H1 (cell line): ENCODE results near the gene RIGI. TPM values are rescaled to one million over a fixed set of nuclear protein-coding genes. Genes with fewer than 3 reads are reported as not detected.

Source experiments
- ASH2L ChIP-seq: fragments of 200-600, 300-600 bp; sonication (generic); IDR thresholded peaks from one replicate; pipeline ENCODE4 v1.7.1; 2017; ENCODE audit warnings: low read length
- BRCA1 ChIP-seq: IDR thresholded peaks from 2 replicates; pipeline ENCODE4 v1.6.1; 2012; ENCODE audit warnings: low read depth, low read length, improper control_type of control experiment
- CHD2 ChIP-seq: IDR thresholded peaks from 2 replicates; pipeline ENCODE4 v1.6.1; 2012; ENCODE audit warnings: low read length, improper control_type of control experiment
- CHD7 ChIP-seq: fragments of 300-600 bp; sonication (generic); IDR thresholded peaks from 2 replicates; pipeline ENCODE4 v1.7.1; 2012; ENCODE audit warnings: low read length, moderate library complexity, mild to moderate bottlenecking, inconsistent platforms; ENCODE audit not compliant: insufficient replicate concordance
- KDM1A ChIP-seq: fragments of 200-600, 300-600 bp; sonication (generic); IDR thresholded peaks from 2 replicates; pipeline ENCODE4 v1.7.1; 2016; ENCODE audit warnings: mild to moderate bottlenecking, low read length, borderline replicate concordance
- POU5F1 ChIP-seq: IDR thresholded peaks from 2 replicates; pipeline ENCODE4 v1.6.1; 2011; ENCODE audit warnings: low read depth, mild to moderate bottlenecking, low read length, moderate library complexity
- RAD21 ChIP-seq, 2 experiments: IDR thresholded peaks in 1 of 2; conservative IDR thresholded peaks in 1 of 2; 2 replicates each; pipeline ENCODE4 v1.6.1; 2011; ENCODE audit warnings: low read depth in 2 of 2, low read length in 2 of 2, improper control_type of control experiment in 1 of 2, inconsistent platforms in 1 of 2, mild to moderate bottlenecking in 1 of 2, moderate library complexity in 1 of 2
- RXRA ChIP-seq: IDR thresholded peaks from 2 replicates; pipeline ENCODE4 v1.6.1; 2011; ENCODE audit warnings: low read depth, mild to moderate bottlenecking, low read length, moderate library complexity; ENCODE audit not compliant: insufficient read depth
- polyA plus RNA-seq, 7 experiments: library from polyadenylated mRNA; depleted of rRNA in 3 of 7; stranded (reverse) in 5 of 7; unstranded in 2 of 7; fragments of >200 nt in 5 of 7; fragments of 200-250 nt in 2 of 7; gene quantifications; 1 replicate in 5 of 7; 2 replicates in 1 of 7; 4 replicates in 1 of 7; pipeline versions ENCODE4 v1.2.1 to v1.2.3, GENCODE V29; 2011 to 2013; ENCODE audit warnings: missing spikeins in 2 of 7, mixed read lengths in 2 of 7
- total RNA-seq: library from RNA; stranded (reverse); fragmentation: NEBNext Ultra II Directional; extraction: Animal tissue kit (Norgen Biotek cat#: 25700); gene quantifications from 2 replicates; pipeline ENCODE4 v1.2.1, GENCODE V29; 2021
- TF ChIP-seq, protein P1 (sequence below): IDR thresholded peaks from 2 replicates; pipeline ENCODE4 v1.6.1; 2012; ENCODE audit warnings: low read length, inconsistent platforms

The RIGI gene
- total and polyA plus RNA-seq, 2 of the 8 experiments (the other 6 are each of a cell fraction or from before 2014, with no cell fraction given): 3.1 to 6.7 TPM

- no peak for TF ChIP-seq CHD2
- TF ChIP-seq RAD21 (IDR thresholded peaks at IDR 0.05 in 1 of 2, conservative IDR thresholded peaks at IDR 0.05 in 1 of 2; ENCODE audit: low read depth in 2 of 2, low read length in 2 of 2): peak; percentile 45 to 59
- TF ChIP-seq POU5F1: no peak
- TF ChIP-seq, protein P1, sequence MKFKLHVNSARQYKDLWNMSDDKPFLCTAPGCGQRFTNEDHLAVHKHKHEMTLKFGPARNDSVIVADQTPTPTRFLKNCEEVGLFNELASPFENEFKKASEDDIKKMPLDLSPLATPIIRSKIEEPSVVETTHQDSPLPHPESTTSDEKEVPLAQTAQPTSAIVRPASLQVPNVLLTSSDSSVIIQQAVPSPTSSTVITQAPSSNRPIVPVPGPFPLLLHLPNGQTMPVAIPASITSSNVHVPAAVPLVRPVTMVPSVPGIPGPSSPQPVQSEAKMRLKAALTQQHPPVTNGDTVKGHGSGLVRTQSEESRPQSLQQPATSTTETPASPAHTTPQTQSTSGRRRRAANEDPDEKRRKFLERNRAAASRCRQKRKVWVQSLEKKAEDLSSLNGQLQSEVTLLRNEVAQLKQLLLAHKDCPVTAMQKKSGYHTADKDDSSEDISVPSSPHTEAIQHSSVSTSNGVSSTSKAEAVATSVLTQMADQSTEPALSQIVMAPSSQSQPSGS: no peak
- TF ChIP-seq ASH2L: peak; percentile 88
- TF ChIP-seq KDM1A: no peak
- TF ChIP-seq CHD7: no peak
- TF ChIP-seq BRCA1: no peak
- TF ChIP-seq RXRA: no peak
Observed at GRCh38 chr9:32526041-32526706, at the start of gene RIGI (continued).
